ENCODE results near the gene REXO1. TPM values are rescaled to one million over a fixed set of nuclear protein-coding genes. Genes with fewer than 3 reads are reported as not detected.

REXO1 gene
- total and polyA plus RNA-seq, 9 of the 15 experiments (the other 6 are each of a cell fraction or from before 2014, with no cell fraction given): 0.04 to 63.3 (median 15.8) TPM

GRCh38 chr19:1875646-1876495, 27.6 kb upstream of the REXO1 start (continued):
- TF ChIP-seq DMBX1 (CRISPR knock-in tag; IDR thresholded peaks at IDR 0.05; ENCODE audit: borderline replicate concordance) (no peak), POLR2AphosphoS2 (IDR thresholded peaks at IDR 0.05; ENCODE audit: low read length) (peak; percentile 97), HNRNPK (IDR thresholded peaks at IDR 0.05; ENCODE audit: low read depth, low read length, poor library complexity, severe bottlenecking) (no peak), ZNF212 (CRISPR knock-in tag; IDR thresholded peaks at IDR 0.05) (no peak), MLX (CRISPR knock-in tag; conservative IDR thresholded peaks at IDR 0.05) (no peak), SPI1 (IDR thresholded peaks at IDR 0.05; ENCODE audit: borderline replicate concordance, low read depth, low read length) (peak; percentile 92), ZBTB8A (IDR thresholded peaks at IDR 0.05; ENCODE audit: partially characterized antibody) (no peak), SP1 (CRISPR knock-in tag; IDR thresholded peaks at IDR 0.05) (peak; percentile 95), VEZF1 (CRISPR knock-in tag; IDR thresholded peaks at IDR 0.05) (peak; percentile 76), ZNF253 (CRISPR knock-in tag; conservative IDR thresholded peaks at IDR 0.05) (no peak), EP400 (IDR thresholded peaks at IDR 0.05) (peak; percentile 79; the same call in 1 of the 2 replicates), CTCFL (IDR thresholded peaks at IDR 0.05; ENCODE audit: borderline replicate concordance, insufficient read depth, low read depth, low read length, poor library complexity, severe bottlenecking) (no peak), FOS (IDR thresholded peaks at IDR 0.05; ENCODE audit: extremely low read depth, insufficient read length) (no peak)

All from K562 (cell line).